Measurements from ENCODE around the gene KIF3B.
"Not testable (repeated sequence)": the region's sequence is repeated elsewhere in the genome, so short reads cannot be mapped to it uniquely, and the experiment has no call there.

KIF3B gene

DNA sequence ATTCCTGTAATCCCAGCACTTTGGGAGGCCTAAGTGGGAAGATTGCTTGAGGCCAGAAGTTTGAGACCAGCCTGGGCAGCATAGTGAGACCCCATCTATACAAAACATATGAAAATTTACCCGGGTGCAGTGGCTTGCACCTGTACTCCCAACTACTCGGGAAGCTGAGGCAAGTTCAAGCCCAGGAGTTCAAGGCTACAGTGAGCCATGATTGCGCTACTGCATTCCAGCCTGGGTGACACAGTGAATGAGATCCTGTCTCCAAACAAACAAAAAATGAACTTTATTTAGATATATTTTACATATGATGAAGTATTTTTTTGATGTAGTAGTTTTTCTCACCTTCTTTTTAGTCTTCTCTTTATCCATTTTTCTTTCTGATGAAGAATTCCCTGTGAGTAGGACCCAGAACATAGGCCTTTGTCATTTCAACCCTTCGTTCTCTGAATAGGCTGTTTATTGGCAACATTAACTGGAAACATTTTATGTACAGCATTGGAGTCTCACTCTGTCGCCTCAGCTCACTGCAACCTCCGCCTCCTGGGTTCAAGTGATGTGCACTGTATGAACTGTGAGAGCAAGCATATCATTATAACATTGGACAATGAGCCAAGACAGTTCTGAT is 10.9 kb downstream of the KIF3B start:
- Mint-ChIP-seq H3K36me3 (ENCODE audit: insufficient read depth) (peaks cover 2% of the 10 kb centered on the region), H3K27ac (ENCODE audit: low read depth) (peak overlapping the region; percentile 51), H3K4me3 (no peak overlapping the region), H3K9me3 (no peaks in the 10 kb centered on the region), H3K4me1 (peaks cover 24% of the 10 kb centered on the region), H3K27me3 (no peaks in the 10 kb centered on the region)
- ATAC-seq (replicated peaks; ENCODE audit: extremely low read depth, poor library complexity, severe bottlenecking) (no peak), DNase-seq (ENCODE audit: low spot score in 2 of 2) (no peak)

DNA sequence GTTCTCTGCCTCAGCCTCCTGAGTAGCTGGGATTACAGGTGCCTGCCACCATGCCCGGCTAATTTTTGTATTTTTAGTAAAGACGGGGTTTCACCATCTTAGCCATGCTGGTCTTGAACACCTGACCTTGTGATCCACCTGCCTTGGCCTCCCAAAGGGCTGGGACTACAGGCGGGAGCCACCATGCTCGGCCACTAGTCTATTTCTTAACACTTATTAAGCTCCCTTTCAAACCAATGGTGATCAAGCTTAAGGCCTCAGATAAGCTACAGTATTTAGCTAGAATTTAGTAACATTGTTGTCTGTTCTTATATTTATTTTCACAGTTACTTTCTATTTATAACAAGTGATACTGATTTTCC is 11.8 kb downstream of the KIF3B start:
- H3K27me3 Mint-ChIP-seq; ATAC-seq (replicated peaks; ENCODE audit: extremely low read depth, poor library complexity, severe bottlenecking); H3K9me3 Mint-ChIP-seq; DNase-seq (ENCODE audit: low spot score in 2 of 2); H3K36me3 Mint-ChIP-seq (ENCODE audit: insufficient read depth); H3K27ac Mint-ChIP-seq (ENCODE audit: low read depth); H3K4me3 Mint-ChIP-seq: not testable (repeated sequence)
- peaks cover 19% of the 10 kb centered on the region for H3K4me1 Mint-ChIP-seq

DNA sequence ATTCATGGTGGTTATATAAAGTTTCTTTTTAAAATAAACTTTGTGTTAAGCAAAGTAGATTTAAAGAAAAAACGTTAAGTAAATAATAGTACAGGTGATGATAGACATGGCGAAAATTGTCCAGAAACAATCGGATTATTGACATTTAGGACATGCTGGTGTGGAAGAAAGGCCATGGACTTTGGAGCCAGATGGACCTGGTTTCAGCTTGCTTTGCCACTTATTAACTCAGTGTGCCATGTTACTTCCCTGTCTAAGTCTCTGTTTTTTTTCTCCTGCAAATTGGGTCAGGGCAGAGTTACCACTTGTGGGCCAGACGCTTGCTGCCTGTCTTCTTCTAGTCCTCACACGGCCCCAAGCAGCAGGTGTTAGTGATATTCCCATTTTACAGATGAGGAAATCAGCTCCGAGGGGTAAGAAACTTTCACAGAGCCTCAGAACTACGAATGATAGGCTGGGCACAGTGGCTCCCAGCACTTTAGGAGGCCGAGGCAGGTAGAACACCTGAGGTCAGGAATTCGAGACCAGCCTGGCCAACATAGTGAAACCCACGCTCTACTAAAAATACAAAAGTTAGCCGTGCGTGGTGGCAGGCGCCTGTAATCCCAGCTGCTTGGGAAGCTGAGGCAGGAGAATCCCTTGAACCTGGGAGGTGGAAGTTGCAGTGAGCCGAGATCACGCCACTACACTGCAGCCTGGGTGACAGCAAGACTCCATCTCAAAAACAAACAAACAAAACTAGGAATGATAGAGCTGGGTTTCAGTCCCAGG is 12.4 kb downstream of the KIF3B start:
- H3K27ac Mint-ChIP-seq (ENCODE audit: low read depth): peak overlapping the region; percentile 64
- peaks cover 14% of the 10 kb centered on the region for H3K4me1 Mint-ChIP-seq
- H3K4me3 Mint-ChIP-seq: no peak overlapping the region
- H3K9me3 Mint-ChIP-seq: no peaks in the 10 kb centered on the region
- H3K27me3 Mint-ChIP-seq: no peaks in the 10 kb centered on the region
- H3K36me3 Mint-ChIP-seq (ENCODE audit: insufficient read depth): peaks cover 2% of the 10 kb centered on the region
- no peak for ATAC-seq (replicated peaks; ENCODE audit: extremely low read depth, poor library complexity, severe bottlenecking)
- DNase-seq (ENCODE audit: low spot score in 2 of 2): no peak

DNA sequence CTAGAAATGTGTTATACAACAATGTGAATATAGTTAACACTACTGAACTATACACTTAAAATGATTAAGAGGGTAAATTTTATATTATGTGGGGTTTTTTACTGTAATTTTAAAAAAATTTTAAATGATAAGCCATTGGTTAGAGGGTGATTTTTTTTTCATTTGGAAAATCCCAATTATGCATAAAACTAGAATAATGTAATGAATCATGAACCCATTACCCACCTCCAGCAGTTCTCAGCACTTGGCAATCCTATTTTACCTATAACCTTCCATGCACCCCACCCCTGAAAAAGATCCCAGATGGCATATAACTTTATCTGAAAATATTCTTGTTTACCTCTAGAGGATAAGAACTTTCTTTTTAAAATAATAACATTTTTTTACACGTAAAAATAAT is 13.7 kb downstream of the KIF3B start:
- Mint-ChIP-seq H3K9me3 (no peaks in the 10 kb centered on the region), H3K27ac (ENCODE audit: low read depth) (no peak overlapping the region), H3K36me3 (ENCODE audit: insufficient read depth) (no peaks in the 10 kb centered on the region), H3K27me3 (no peaks in the 10 kb centered on the region), H3K4me3 (no peak overlapping the region), H3K4me1 (peaks cover under 1% of the 10 kb centered on the region)
- DNase-seq (ENCODE audit: low spot score in 2 of 2) (no peak), ATAC-seq (replicated peaks; ENCODE audit: extremely low read depth, poor library complexity, severe bottlenecking) (no peak)

DNA sequence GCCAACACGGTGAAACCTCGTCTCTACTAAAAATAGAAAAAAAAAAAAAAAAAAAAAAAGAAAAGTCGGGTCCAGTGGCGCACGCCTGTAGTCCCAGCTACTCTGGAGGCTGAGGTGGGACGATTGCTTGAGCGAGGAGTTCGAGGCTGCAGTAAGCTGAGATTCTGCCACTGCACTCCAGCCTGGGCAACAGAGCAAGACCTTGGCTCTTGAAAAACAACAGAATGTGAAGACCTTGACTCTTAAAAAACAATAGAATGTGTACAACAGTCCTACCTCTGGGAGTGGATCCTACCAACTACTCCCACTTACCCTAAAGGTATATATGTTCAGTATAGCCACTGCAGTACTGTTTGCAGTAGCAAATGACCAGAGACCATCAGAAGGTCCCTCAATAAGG is 15.1 kb downstream of the KIF3B start:
- H3K27ac Mint-ChIP-seq (ENCODE audit: low read depth): no peak overlapping the region
- no peaks in the 10 kb centered on the region for H3K36me3 Mint-ChIP-seq (ENCODE audit: insufficient read depth)
- no peaks in the 10 kb centered on the region for H3K9me3 Mint-ChIP-seq
- ATAC-seq (replicated peaks; ENCODE audit: extremely low read depth, poor library complexity, severe bottlenecking): no peak
- peaks cover 11% of the 10 kb centered on the region for H3K4me1 Mint-ChIP-seq
- no peak overlapping the region for H3K4me3 Mint-ChIP-seq
- no peaks in the 10 kb centered on the region for H3K27me3 Mint-ChIP-seq
- DNase-seq (ENCODE audit: low spot score in 2 of 2): no peak

DNA sequence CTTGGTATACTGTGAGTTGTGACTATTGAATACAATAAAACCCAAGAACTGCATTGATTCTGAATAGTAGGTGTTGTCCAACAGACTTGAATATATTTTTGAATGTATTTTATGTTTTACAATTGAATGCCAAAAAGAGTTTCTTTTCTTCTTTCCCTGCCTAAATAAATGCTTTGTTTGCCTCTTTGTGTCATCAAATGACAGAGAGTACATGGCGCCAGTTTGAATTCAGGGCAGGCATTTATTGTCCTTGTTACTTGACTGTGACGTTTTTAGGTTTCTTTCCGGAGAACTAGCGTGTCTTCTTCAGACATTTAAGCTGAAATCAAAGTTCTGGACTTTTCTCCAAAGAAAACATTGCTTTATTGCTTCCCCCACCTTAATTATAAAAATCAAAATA is 16.6 kb downstream of the KIF3B start:
- no peaks in the 10 kb centered on the region for H3K27me3 Mint-ChIP-seq
- no peak for ATAC-seq (replicated peaks; ENCODE audit: extremely low read depth, poor library complexity, severe bottlenecking)
- no peak overlapping the region for H3K27ac Mint-ChIP-seq (ENCODE audit: low read depth)
- no peaks in the 10 kb centered on the region for H3K9me3 Mint-ChIP-seq
- DNase-seq (ENCODE audit: low spot score in 2 of 2): no peak
- H3K4me3 Mint-ChIP-seq: no peak overlapping the region
- peaks cover 20% of the 10 kb centered on the region for H3K4me1 Mint-ChIP-seq
- H3K36me3 Mint-ChIP-seq (ENCODE audit: insufficient read depth): peaks cover 3% of the 10 kb centered on the region

DNA sequence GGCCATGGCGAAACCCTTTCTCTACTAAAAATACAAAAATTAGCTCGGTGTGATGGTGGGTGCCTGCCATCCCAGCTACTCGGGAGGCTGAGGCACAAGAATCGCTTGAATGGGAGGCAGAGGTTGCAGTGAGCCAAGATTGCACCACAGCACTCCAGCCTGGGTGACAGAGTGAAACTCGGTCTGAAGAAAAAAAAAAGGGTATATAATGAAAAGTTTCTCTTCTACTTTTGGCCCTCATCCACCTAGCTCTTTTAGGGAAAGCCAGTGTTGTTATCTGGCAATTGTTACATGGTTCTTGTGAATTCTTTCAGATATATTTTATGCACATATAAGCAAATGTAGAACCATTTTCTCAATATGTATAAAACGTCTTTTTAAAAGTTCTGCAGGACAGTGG is 19.0 kb downstream of the KIF3B start:
- H3K36me3 Mint-ChIP-seq (ENCODE audit: insufficient read depth): peaks cover 7% of the 10 kb centered on the region
- DNase-seq (ENCODE audit: low spot score in 2 of 2): no peak
- no peak overlapping the region for H3K27ac Mint-ChIP-seq (ENCODE audit: low read depth)

DNA sequence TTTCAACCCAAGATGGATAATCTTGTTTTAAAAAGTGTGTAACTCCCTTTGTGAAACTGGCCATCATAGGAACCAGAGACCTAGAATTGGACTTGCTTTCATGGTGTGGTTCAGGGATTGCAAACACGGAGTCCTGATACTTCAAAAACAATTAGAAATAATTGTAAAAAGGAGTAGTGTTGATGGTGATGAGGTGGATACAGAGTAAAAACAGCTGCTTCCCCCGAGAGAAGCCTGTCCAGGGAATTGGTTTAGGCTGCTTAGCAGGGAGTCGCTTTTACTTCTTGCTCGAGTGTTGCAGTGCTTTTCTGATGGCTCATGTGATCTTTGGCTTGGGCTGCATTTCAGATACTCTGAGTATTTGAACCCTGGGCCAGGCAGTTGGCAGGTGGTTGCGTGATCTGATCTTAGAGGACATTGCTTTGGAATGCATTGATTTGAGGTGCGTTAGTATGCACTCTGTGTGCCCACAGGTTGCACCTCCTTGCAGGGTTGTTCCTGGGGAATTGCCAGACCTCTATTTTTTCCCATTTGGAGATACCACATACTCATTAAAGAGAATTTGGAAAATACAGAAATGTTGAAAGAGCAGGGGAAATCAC is 19.5 kb downstream of the KIF3B start:
- H3K4me1 Mint-ChIP-seq: peaks cover 33% of the 10 kb centered on the region
- no peaks in the 10 kb centered on the region for H3K9me3 Mint-ChIP-seq
- ATAC-seq (replicated peaks; ENCODE audit: extremely low read depth, poor library complexity, severe bottlenecking): no peak
- peak overlapping the region; percentile 27 for H3K27ac Mint-ChIP-seq (ENCODE audit: low read depth)
- H3K4me3 Mint-ChIP-seq: no peak overlapping the region
- H3K27me3 Mint-ChIP-seq: no peaks in the 10 kb centered on the region
- DNase-seq (ENCODE audit: low spot score in 2 of 2): no peak
- peaks cover 7% of the 10 kb centered on the region for H3K36me3 Mint-ChIP-seq (ENCODE audit: insufficient read depth)

More for the DNA sequence above, 19.0 kb downstream of the KIF3B start:
- Mint-ChIP-seq H3K27me3 (no peaks in the 10 kb centered on the region), H3K4me3 (no peak overlapping the region), H3K4me1 (peaks cover 28% of the 10 kb centered on the region), H3K9me3 (no peaks in the 10 kb centered on the region)
- ATAC-seq (replicated peaks; ENCODE audit: extremely low read depth, poor library complexity, severe bottlenecking): no peak

DNA sequence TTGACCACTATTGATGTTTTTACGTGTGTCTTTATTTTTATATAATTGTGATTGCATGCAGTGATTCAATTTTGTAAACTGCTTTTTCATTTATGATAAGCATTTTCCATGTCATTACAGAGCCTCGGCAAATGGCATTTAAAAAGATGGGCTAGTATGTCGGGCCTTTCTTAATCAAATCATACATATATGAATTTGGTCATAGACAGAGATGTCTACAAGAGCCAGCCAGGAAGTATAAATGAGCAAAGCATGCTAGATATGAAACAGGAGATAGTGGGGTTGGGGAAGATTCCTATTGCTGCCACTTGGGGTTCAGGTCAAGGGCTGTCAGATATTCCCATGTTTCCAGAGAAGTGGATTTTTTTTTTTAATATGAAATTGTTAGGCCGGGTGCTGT is 20.0 kb downstream of the KIF3B start:
- Mint-ChIP-seq H3K4me1 (peaks cover 34% of the 10 kb centered on the region), H3K27ac (ENCODE audit: low read depth) (peak overlapping the region; percentile 27), H3K36me3 (ENCODE audit: insufficient read depth) (peaks cover 7% of the 10 kb centered on the region), H3K27me3 (no peaks in the 10 kb centered on the region), H3K4me3 (no peak overlapping the region), H3K9me3 (no peaks in the 10 kb centered on the region)
- no peak for DNase-seq (ENCODE audit: low spot score in 2 of 2)
- ATAC-seq (replicated peaks; ENCODE audit: extremely low read depth, poor library complexity, severe bottlenecking): no peak

DNA sequence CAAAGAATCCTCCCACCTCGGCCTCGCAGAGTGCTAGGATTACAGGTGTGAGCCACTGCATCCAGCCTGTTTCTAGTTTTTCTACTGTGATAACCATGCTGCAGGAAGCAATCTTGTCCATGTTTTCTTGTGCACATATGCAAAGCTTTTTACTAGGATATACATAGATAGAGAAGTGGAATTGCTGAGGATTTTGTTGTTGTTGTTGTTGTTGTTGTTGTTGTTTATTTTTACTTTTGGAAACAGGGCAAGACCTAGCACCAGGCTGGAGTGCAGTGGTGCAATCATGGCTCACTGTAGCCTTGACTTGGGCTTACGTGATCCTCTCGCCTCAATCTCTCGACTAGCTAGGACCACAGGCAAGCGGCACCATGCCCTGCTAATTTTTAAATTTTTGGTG is 23.2 kb downstream of the KIF3B start:
- Mint-ChIP-seq H3K27ac (ENCODE audit: low read depth) (no peak overlapping the region), H3K9me3 (no peaks in the 10 kb centered on the region), H3K27me3 (no peaks in the 10 kb centered on the region), H3K4me1 (peaks cover 39% of the 10 kb centered on the region), H3K36me3 (ENCODE audit: insufficient read depth) (peaks cover 9% of the 10 kb centered on the region), H3K4me3 (no peak overlapping the region)
- DNase-seq (ENCODE audit: low spot score in 2 of 2) (no peak), ATAC-seq (replicated peaks; ENCODE audit: extremely low read depth, poor library complexity, severe bottlenecking) (no peak)

DNA sequence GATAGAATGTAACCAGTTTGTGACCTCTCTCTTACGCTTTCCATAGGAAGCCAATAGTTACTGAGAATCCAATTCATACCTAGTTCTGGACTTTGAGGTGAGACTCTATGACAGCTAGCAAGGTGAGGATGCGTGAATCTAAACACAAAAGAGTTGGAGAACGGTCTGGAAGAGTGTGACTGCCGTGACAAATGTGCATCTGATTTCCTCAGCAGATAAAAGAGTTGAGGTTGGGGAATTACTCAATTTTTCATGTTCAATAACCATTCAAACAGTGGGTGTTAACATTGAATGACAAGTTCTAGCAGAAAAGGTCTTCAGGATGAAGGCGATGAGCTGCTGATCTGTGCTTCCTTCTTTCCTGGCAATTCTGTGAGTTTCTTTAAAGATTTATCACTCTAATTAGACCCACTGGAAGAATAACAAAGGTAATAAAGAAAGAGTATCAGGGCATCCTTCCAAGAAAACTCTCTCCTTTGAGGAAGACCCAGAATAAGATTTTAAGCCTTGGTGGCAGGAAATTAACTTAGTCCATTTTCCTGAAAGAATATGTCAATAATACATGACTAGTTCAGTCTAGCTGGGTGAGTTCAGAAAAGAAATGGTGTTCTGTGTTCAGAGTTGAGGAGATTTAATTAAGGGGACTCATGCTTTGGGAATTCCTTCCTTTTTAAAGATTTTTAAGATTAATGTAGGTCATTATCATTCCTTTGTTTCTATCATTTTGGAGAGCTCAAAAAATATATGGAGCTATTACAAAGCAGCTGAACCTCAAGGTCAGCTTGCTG is 24.5 kb downstream of the KIF3B start:
- H3K36me3 Mint-ChIP-seq (ENCODE audit: insufficient read depth): peaks cover 9% of the 10 kb centered on the region
- H3K27ac Mint-ChIP-seq (ENCODE audit: low read depth): peak overlapping the region; percentile 51
- H3K4me3 Mint-ChIP-seq: no peak overlapping the region
- no peaks in the 10 kb centered on the region for H3K9me3 Mint-ChIP-seq
- H3K4me1 Mint-ChIP-seq: peaks cover 36% of the 10 kb centered on the region
- DNase-seq (ENCODE audit: low spot score in 2 of 2) (no peak), ATAC-seq (replicated peaks; ENCODE audit: extremely low read depth, poor library complexity, severe bottlenecking) (no peak)
- no peaks in the 10 kb centered on the region for H3K27me3 Mint-ChIP-seq

DNA sequence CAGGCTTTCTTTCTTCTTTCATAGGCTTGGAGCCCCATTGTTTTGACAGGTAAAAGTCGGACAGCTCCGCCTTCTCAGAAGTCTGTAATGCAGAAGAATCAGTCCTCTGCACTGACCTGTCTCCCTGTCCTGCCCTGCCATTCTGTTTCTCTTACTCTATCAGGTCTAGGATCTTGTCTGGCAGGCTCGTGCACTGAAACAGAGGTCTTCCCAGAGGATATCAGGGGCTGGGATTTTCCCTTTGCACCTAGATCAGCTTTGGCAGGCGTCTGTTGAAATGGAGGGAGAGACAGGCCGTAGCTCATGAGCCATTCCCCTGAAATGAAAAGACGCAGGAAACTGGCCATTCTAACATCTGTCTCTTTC is 25.0 kb downstream of the KIF3B start:
- Mint-ChIP-seq H3K9me3 (no peaks in the 10 kb centered on the region), H3K4me1 (peaks cover 35% of the 10 kb centered on the region), H3K27ac (ENCODE audit: low read depth) (no peak overlapping the region), H3K36me3 (ENCODE audit: insufficient read depth) (peaks cover 11% of the 10 kb centered on the region), H3K27me3 (no peaks in the 10 kb centered on the region), H3K4me3 (no peak overlapping the region)
- DNase-seq (ENCODE audit: low spot score in 2 of 2) (no peak), ATAC-seq (replicated peaks; ENCODE audit: extremely low read depth, poor library complexity, severe bottlenecking) (no peak)

All from central memory CD8-positive, alpha-beta T cell (primary cell).